G401 (cell line): Measurements from ENCODE around the gene SCRN1. TPM values are rescaled to one million over a fixed set of nuclear protein-coding genes. Genes with fewer than 3 reads are reported as not detected.

Experiments used
- DNase-seq: peaks from one replicate; pipeline ENCODE4 v3.0.0-alpha.2; 2015; ENCODE audit warnings: low spot score
- in situ Hi-C: cut with HindIII; loops from 2 replicates; pipeline ENCODE4 v1.10.0; 2016; ENCODE audit warnings: low sequenced_read_pairs, mixed read lengths
- total RNA-seq: library from RNA; depleted of rRNA; stranded (reverse); fragments of >200 nt; shearing (Covaris generic); gene quantifications from 2 replicates; pipeline ENCODE4 v1.2.3, GENCODE V29; 2014; rRNA removed

Gene SCRN1, protein sequence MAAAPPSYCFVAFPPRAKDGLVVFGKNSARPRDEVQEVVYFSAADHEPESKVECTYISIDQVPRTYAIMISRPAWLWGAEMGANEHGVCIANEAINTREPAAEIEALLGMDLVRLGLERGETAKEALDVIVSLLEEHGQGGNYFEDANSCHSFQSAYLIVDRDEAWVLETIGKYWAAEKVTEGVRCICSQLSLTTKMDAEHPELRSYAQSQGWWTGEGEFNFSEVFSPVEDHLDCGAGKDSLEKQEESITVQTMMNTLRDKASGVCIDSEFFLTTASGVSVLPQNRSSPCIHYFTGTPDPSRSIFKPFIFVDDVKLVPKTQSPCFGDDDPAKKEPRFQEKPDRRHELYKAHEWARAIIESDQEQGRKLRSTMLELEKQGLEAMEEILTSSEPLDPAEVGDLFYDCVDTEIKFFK
- total RNA-seq = 77.4 and 101 TPM in 2 replicates

DNA sequence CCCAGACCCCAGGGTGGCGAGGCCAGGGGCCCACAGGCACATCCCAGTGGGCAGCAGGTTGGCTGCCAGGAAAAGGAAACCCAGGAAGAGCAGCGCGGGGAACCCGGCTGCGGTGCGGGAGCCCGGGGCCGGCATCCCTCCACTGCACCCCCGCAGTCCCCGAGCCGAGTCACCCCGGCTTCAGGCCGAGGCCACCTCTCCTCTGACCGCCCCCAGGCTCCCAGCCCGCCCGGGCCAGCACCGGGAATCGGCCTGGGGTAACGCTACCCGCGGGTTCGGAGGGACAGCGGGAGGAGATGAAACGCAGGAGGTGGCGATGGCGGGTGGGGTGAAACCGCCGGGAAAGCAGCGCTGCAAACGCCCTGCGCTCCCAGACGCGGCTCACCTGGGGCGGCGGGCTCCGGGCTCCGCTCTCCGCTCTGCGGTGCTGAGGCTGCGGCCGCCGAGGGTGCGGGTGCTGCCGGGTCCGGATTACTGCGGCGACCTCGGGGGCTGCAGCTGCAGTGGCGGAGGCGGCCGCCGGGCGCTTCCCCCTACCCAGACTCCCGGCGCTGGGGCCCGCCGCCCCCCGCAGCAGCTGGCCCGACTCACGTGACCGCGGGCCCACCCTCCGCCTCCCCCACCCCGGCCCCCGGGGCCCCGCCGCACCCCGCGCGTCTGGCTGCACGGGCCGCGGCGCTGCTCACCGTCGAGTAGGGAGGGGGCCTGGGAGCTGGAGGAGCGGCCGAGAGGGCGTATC is at the start of gene SCRN1:
TSS of gene SCRN1 (minus strand) at position 545 of the 739 bp plus-strand sequence. CDS start 20,734 bp downstream, outside the sequence.
- in situ Hi-C loops = no loop called here
- DNase-seq = peak; percentile 40

DNA sequence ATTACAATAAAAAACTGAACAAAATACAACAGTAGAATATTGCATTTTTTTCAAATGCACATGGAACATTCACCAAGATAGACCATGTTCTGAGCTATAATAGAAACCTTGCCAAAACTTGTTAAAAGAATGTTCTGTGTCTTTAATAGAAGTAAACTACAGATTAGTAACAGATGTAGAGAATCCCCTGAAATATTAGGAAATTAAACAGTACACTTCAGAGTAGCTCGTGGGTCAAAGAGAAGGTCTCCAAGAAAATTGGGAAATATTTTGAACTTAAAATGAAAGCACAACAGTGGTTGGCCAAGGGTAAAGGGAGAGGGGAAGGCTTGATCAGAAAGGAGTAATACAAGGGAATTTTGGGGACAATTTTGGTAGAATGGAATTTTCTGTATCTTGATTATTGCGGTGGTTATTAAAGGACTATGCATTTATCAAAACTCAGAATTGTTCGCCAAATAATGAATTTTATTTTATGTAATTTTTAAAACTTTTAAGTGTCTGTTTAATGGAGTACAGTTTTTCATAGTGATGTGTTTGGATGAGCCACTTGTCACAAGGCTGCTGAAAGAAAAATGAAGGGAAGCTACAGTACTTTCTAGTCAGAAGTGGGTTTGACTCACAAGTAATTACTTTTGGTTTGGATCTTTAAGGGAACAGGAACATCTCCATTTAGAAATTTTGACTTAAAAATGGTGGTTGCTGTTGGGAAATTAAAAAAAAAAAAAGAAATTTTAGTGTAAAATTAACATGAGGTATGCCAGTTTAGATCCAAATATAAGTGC is 48.8 kb upstream of the SCRN1 start:
- in situ Hi-C loops = no loop called here
- DNase-seq = no peak

DNA sequence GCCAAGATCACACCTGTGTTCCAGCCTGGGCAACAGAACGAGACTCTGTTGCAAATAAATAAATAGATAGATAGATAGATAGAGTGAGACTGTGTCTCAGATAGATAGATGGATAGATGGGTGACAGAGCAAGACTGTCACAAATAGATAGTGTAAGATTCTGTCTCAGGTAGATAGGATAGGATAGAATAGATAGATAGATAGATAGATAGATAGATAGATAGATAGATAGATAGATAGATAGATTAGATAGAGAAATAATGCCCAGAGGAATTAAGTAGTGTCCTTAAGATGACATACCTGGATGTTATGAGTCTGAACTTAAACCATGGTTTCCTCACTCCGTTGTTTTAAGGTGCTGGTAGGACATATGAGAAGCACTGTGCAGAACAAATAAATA is 46.6 kb upstream of the SCRN1 start:
- in situ Hi-C loops = no loop called here
- no peak for DNase-seq

DNA sequence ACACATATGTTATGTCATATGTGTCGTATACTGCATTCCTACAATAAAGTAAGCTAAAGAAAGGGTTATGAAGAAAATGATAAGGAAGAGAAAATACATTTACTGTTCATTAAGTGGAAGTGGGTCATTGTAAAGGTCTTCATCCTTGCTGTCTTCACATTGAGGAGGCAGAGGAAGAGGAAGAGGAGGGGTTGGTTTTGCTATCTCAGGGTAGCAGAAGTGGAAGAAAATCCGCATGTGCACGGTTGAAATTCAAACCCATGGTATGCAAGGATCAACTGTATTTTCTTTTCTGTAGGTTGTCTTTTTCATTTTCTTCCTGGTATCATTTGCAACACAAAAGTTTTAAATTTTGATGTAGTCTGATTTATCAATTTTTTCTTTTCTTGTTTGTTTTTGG is 44.9 kb upstream of the SCRN1 start:
- in situ Hi-C loops = no loop called here
- no peak for DNase-seq

DNA sequence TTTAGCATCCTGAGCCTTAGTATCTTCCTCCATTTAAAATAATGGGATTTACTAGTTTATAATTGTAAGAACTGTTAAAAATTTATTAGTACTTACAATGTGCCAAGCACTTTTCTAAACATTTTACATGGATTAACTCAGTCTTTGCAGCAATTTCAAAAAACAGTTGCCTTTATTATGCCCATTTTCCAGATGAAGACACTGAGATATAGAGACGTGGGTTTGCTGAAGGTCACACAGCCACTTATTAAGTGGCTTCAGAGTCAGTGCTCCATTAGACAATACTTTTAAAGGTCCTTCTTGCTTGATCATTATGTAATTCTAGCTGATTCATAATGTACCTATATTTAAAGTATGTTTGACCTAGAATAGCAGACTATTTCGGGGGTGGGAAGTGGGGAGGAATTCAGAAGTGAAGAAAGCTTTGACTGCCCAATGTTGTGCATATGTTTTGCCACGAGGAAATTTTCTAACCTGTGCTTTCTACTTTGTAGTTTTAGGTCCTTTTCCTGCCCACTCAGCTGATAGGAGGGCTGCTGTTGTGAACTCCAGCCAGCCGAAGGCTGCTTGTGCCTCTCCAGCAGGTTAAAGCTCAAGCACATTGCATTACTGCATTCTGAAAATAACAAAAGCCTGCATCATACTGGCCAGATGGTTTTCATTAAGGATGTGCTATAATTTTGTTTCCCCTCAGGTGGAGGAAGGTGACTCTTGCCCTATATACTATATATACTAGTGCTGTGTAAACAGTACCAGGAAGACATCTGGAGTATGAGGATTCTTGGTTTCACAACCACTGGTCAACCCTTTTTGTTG is 42.9 kb upstream of the SCRN1 start:
- DNase-seq = no peak
- in situ Hi-C loops = no loop called here

DNA sequence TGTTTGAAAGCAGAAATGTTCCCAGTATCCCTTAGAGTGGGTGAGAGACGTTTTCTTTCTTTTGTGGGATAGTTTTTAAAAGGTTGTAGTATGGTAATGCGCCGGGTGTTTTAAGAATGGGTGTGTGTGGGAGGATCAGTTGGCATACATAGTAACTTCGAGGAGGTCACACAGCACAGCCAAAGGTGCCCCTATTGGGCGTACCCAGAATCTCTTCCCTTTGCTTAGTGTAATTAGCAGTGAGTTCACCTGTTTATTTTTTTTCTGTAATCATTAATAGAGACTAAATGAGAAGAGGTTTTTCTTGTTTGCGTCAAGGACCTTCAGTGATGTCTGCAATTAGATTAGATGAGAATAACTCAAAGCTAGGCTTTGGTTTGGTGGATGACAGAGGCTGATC is 40.1 kb upstream of the SCRN1 start:
- in situ Hi-C loops = no loop called here
- peak; percentile 31 for DNase-seq

DNA sequence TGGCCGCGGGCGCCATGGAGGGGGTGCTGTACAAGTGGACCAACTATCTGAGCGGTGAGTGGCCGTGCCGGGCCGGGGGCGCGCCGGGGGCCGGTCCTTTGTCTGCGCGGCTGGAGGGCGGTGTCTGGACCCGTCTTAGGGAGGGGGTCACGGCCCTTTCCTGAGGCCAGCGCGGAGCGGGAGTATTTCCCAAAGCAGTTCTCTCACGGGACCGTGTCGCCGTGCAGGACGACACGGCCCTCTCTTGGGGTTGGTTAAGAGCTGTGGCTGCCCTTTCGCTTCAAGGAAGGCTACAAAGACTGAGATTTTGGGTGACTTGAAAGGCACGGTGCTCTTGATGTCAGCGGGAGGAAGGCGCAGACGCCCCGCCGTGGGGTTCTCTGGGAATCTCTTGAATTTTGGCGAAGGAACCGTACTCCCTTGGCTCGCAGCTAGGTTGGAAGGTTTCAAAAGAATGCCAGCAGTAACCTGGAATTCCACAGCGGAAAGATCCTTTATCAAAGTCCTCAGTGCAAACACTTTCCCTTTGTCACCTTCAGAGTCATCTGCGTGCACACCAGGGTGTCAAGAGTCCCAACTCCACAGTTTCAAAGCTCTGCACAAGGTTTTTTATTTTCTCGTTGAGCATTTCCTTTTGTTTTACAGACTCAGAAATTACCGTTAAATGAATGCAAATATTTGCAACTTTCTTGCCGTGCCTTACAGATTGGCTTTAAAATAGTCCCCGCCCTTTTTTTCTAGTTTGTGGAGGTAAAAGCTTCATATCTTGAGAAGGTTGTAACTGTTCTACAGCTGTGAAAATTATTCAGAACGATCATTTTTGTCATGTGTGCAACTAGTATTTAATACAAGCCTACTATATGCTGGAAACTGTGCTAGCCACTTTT is 39.4 kb upstream of the SCRN1 start:
- in situ Hi-C loops = no loop called here
- peak; percentile 70 for DNase-seq

DNA sequence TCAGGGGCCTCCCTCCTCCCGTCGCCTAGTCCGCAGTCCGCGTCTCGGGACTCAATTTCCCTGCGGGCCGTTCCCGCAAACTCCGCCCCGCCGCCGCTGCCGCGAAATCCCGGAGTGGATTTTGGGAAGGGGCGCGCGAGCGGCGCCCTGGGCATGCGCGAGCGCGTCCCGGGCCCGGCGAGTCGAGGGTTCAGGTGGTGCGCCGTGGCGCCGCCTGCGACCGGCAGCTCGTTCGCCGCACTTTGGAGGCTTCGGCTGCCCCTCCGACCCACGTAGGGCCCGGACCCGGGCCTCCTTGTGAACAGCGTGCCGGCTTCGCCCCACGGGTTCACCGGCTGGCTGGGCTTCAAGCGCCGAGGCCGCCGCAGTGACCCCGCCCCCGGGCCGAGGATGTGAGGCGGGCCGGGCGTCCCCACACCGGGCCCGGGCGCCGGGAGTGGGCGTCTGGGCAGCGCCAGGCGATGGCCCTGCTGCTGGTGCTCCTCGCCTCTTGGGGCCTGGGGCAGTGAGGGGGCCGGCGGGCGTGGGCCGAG is 38.7 kb upstream of the SCRN1 start, which contains the start of gene PLEKHA8:
TSS of gene PLEKHA8 (plus strand) at position 197 of the 533 bp plus-strand sequence. CDS start 351 bp downstream, outside the sequence.
- in situ Hi-C loops = no loop called here

DNA sequence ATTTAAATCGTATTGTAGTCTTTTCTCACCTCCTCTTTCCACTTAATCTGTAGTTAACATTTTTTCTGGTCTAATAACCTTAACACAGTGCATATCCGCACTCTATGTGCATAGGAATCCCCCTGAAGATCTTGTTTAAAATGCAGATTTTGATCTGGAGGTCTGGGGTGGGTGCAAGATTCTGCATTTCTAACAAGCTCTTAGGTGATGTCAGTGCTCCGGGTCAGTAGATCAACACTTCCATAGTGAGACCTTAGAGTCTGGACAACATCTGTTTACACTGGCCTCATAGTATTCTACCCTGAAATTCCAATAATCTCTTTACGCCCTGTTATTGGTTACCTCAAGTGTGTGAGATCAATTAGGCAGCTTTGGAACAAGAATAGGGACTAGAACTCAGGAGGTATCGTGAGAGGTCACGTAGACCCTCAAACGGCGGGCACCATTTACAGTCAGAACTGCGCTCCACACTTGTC is 38.2 kb upstream of the SCRN1 start:
- no peak for DNase-seq

More for the DNA sequence above, 38.7 kb upstream of the SCRN1 start, which contains the start of gene PLEKHA8:
- peak; percentile 88 for DNase-seq

DNA sequence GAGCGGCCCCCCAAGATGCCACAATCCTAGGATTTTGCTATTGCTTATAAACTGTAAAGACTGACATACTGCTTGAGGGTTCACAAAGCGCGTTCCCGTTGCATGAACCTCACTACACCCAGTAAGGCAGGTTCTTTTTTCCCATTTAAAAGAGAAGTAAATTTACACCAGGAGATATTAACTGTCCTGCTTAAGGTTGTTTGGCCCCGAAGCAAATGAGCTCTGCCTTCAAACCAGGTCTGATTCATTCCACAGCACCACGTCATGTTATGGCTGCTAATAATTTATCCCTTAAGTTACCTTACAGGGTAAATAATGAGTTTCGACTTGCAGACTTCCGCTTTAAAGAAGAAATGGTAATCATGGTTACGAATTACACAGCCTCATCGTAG is 37.5 kb upstream of the SCRN1 start:
- in situ Hi-C loops = no loop called here
- DNase-seq = no peak

More for the DNA sequence above, 38.2 kb upstream of the SCRN1 start:
- in situ Hi-C loops = no loop called here

DNA sequence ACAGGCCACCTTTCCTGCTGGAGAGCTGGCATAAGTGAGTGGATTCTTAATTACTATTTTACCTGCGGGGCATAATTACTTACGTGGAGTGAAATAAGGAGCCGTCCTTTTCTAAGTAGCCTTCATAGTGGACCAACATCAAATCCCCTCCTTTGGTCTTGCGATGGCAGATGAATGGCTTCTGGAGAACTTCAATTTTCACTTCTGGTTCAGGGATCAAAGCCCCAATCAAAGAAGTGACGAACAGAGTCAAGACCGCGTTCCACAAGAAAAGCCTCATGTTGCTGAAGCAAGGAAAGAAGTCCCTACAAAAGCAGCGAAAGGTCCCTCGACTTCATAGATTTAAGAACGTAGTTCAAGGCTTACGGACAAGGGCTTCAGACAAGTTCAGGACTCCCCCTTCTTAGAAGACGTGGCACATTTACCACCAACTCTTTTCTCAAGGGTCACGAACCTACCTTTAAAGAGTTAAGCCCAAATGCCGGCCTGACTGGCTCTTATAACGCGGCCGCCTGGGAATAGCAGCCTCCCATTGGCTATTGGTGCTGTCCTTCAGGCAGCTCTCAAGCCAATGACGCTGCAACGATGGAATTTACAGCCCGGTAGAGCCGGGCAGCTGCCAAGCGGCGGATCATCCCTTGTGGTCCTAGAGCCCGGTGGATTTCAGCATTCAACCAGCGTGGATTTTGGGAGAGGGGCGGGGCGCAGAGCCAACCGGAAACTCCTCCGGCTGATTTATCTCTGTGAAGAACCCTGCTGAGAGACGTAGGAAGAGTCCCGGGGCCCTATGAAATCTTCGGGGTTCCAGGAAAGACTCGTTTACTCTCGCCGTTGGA is 36.8 kb upstream of the SCRN1 start, which contains the start of gene FKBP14:
TSS of gene FKBP14 (minus strand) at position 474 of the 836 bp plus-strand sequence. CDS start at position 280, 194 bp downstream.
- peak; percentile 99 for DNase-seq
- in situ Hi-C loops = no loop called here

DNA sequence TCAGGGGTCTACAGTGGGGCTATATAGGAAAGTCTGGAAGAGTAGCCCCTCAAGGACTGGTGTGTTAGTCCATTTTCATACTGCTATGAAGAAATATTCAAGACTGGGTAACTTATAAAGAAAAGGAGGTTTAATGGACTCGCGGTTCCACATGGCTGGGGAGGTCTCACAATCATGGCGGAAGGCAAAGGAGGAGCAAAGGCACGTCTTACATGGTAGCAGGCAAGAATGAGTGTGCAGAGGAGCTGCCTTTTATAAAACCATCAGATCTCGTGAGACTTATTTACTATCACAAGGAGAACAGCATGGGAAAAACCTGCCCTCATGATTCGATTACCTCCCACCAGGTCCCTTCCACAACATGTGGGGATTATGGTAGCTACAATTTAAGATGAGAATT is 33.9 kb upstream of the SCRN1 start:
- in situ Hi-C loops = no loop called here
- DNase-seq = no peak

DNA sequence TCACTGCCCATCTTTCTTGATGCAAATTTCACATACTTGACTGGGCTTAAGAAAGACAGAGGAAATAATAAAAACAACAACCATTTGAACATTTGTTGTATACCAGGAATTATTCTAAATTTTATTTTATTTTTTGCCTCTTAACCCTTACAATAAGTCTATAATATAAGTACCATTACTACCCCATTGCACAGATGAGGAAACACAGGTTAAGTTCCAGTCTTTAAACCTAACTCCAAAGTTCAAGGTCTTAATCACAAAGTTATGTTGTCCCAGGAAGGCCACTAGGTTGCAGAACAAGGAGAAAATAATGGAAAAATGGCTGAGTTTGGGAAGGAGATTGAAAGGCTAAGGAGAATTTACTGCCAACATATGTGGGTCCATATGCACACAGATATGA is 33.4 kb upstream of the SCRN1 start:
- in situ Hi-C loops = no loop called here
- no peak for DNase-seq

DNA sequence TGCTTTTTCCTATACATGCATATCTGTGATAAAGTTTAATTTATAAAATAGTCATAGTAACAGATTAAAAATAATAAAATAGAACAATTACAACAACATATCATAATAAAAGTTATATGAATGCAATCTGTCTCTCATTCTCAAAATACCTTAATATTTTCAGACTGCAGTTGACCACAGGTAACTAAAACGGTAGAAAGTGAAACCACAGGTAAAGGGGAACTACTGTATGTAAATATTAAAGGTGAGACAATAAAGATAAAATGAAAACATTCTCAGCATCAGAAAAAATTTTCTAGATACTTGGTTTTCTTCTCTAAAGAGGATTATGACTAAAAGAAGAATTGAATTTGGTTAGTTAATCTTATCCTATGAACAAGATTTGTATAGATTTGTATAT is 30.9 kb upstream of the SCRN1 start:
- DNase-seq = no peak
- in situ Hi-C loops = no loop called here

DNA sequence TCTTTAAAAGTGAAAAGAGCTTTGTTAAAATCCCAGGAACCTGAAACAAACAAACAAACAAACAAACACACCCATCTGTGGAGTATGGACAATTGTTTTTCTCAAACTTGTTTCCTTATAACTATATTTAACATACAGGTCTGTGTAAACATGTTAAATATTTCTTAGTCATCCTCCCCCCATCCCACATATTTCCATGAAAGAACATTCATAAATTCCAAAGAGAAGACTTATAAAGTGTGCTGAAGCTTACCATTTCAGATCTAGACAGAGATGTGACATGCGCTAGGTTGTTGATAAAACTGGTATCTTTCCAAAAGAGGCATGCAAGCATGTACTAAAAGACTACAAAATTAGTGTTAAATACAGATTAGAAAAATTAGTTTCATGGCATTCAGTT is 30.4 kb upstream of the SCRN1 start:
- in situ Hi-C loops = no loop called here
- no peak for DNase-seq

DNA sequence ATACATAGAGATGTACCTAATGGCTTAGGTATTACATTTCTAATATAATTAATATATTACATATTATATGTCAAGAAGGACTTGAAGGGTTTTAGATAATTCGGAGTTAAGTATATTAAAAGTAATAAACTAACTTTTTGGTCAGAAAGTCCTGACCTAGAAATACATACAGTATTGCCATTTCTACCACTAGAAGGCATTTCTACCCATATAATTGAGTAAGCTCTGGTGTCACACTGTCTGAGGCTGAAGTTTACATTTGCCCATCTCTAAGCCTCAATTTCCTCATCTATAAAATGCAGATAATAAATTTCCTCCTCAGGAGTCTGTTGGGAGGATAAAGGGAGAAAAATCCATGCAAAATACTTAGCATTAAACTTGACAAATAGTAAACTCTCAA is 29.8 kb upstream of the SCRN1 start:
- in situ Hi-C loops = no loop called here
- DNase-seq = no peak
